Keratinocyte (primary cell): ENCODE measurements around the gene HOXA10. TPM values are rescaled to one million over a fixed set of nuclear protein-coding genes. Genes with fewer than 3 reads are reported as not detected.

Source experiments
- DNase-seq: peaks from one replicate; pipeline ENCODE4 v3.0.0-alpha.2; 2011; ENCODE audit warnings: low read depth, missing footprints, low spot score
- FAIRE-seq: peaks from 2 replicates; lab custom pipeline; 2011; peaks lifted over from hg19 to GRCh38; lab: Jason Lieb, UNC
- H2AFZ ChIP-seq: 2 replicates; pipeline ENCODE4 v1.6.0; 2012; ENCODE audit warnings: low read length, control low read depth, inconsistent platforms; ENCODE audit not compliant: control insufficient read depth
- H3K27ac ChIP-seq: 2 replicates; pipeline ENCODE4 v1.5.1; 2011; ENCODE audit warnings: low read length; ENCODE audit not compliant: control insufficient read depth, insufficient read depth
- H3K27me3 ChIP-seq: 3 replicates; pipeline ENCODE4 v1.6.0; 2011; ENCODE audit warnings: low read length; ENCODE audit not compliant: control insufficient read depth, insufficient read depth; ENCODE audit errors: extremely low read depth
- H3K36me3 ChIP-seq, 2 experiments: 2 replicates in 1 of 2; 3 replicates in 1 of 2; pipeline ENCODE4 v1.5.1; 2011; ENCODE audit warnings: low read length in 2 of 2, mild to moderate bottlenecking in 1 of 2; ENCODE audit not compliant: control insufficient read depth in 2 of 2, insufficient read depth in 2 of 2; ENCODE audit errors: extremely low read depth in 1 of 2
- H3K4me1 ChIP-seq: 3 replicates; pipeline ENCODE4 v1.5.1; 2011; ENCODE audit warnings: low read length; ENCODE audit not compliant: control insufficient read depth, insufficient read depth; ENCODE audit errors: extremely low read depth
- H3K4me2 ChIP-seq: 3 replicates; pipeline ENCODE4 v1.6.0; 2011; ENCODE audit warnings: low read depth, low read length; ENCODE audit not compliant: control insufficient read depth, insufficient read depth; ENCODE audit errors: extremely low read depth
- H3K4me3 ChIP-seq, 3 experiments: fragments of 200-600 bp in 1 of 3; sonication (generic) in 1 of 3; 2 replicates in 2 of 3; 3 replicates in 1 of 3; pipeline ENCODE4 v1.5.1; 2011 to 2016; ENCODE audit warnings: low read length in 3 of 3, mild to moderate bottlenecking in 3 of 3, control low read depth in 2 of 3, inconsistent platforms in 1 of 3, low read depth in 1 of 3, mixed read lengths in 1 of 3, mixed run types in 1 of 3, moderate library complexity in 1 of 3; ENCODE audit not compliant: control insufficient read depth in 2 of 3, insufficient read depth in 2 of 3; ENCODE audit errors: extremely low read depth in 1 of 3
- H3K79me2 ChIP-seq: 2 replicates; pipeline ENCODE4 v1.6.0; 2012; ENCODE audit warnings: low read length; ENCODE audit not compliant: control insufficient read depth, insufficient read depth
- H3K9ac ChIP-seq: 3 replicates; pipeline ENCODE4 v1.6.0; 2011; ENCODE audit warnings: low read length; ENCODE audit not compliant: control insufficient read depth, insufficient read depth; ENCODE audit errors: extremely low read depth
- H3K9me1 ChIP-seq: 3 replicates; pipeline ENCODE4 v1.6.0; 2011; ENCODE audit warnings: low read length; ENCODE audit not compliant: control insufficient read depth, insufficient read depth; ENCODE audit errors: extremely low read depth
- H3K9me3 ChIP-seq: 2 replicates; pipeline ENCODE4 v1.5.1; 2012; ENCODE audit warnings: low read depth, low read length; ENCODE audit not compliant: control insufficient read depth
- H4K20me1 ChIP-seq: 3 replicates; pipeline ENCODE4 v1.6.0; 2011; ENCODE audit warnings: low read length; ENCODE audit not compliant: control insufficient read depth, insufficient read depth; ENCODE audit errors: extremely low read depth
- EZH2 ChIP-seq: IDR thresholded peaks from one replicate; pipeline ENCODE4 v1.6.1; 2012; ENCODE audit warnings: inconsistent platforms, mild to moderate bottlenecking, low read length, moderate library complexity
- dilution Hi-C: fragments of 300-500 bp; cut with MboI; formaldehyde crosslinking; loops from one replicate; pipeline ENCODE4 v1.7.0; 2020; ENCODE audit warnings: low sequenced_read_pairs; ENCODE audit not compliant: extremely low pct_ligation_motif_present
- polyA plus RNA-seq, 5 experiments: library from polyadenylated mRNA; depleted of rRNA in 3 of 5; stranded (reverse) in 3 of 5; stranded (forward) in 1 of 5; unstranded in 1 of 5; fragments of >200 nt; gene quantifications; 1 replicate in 1 of 5; 2 replicates in 3 of 5; 3 replicates in 1 of 5; pipeline versions ENCODE4 v1.2.1 to v1.2.3, GENCODE V29; 2011 to 2012; ENCODE audit warnings: missing spikeins in 2 of 5, low read depth in 1 of 5, low replicate concordance in 1 of 5
- TF ChIP-seq, protein P1 (sequence below), 3 experiments: IDR thresholded peaks in 1 of 3; conservative IDR thresholded peaks in 1 of 3; optimal IDR thresholded peaks in 1 of 3; 2 replicates in 2 of 3; 3 replicates in 1 of 3; pipeline versions ENCODE3 to v1.5.1; 2011; ENCODE audit warnings: low read length in 3 of 3, mild to moderate bottlenecking in 3 of 3, moderate library complexity in 2 of 3, control low read depth in 1 of 3, inconsistent platforms in 1 of 3; ENCODE audit not compliant: insufficient read depth in 2 of 3; ENCODE audit errors: extremely low read depth in 1 of 3

Gene HOXA10
- polyA plus RNA-seq, 1 donor (not counting 4 experiments of a cell fraction or from before 2014, with no cell fraction given) = 2.4 TPM

- dilution Hi-C loops = loop anchor here (25.0 kb wide), 1 partner anchor 385 kb away; no protein-coding TSS in a partner anchor
- Histone ChIP-seq H2AFZ (no peak overlapping the region), H3K9me3 (no peaks in the 10 kb centered on the region), H3K79me2 (no peaks in the 10 kb centered on the region), H3K4me2 (no peak overlapping the region), H3K9me1 (no peaks in the 10 kb centered on the region), H3K4me1 (peaks cover 7% of the 10 kb centered on the region), H3K9ac (no peak overlapping the region), H3K27ac (no peak overlapping the region), H3K27me3 (peaks cover 89% of the 10 kb centered on the region), H4K20me1 (peaks cover 5% of the 10 kb centered on the region), H3K4me3 (no peak overlapping the region), H3K36me3 (no peaks in the 10 kb centered on the region)
- FAIRE-seq (no peak), DNase-seq (no peak)
- TF ChIP-seq, protein P1, sequence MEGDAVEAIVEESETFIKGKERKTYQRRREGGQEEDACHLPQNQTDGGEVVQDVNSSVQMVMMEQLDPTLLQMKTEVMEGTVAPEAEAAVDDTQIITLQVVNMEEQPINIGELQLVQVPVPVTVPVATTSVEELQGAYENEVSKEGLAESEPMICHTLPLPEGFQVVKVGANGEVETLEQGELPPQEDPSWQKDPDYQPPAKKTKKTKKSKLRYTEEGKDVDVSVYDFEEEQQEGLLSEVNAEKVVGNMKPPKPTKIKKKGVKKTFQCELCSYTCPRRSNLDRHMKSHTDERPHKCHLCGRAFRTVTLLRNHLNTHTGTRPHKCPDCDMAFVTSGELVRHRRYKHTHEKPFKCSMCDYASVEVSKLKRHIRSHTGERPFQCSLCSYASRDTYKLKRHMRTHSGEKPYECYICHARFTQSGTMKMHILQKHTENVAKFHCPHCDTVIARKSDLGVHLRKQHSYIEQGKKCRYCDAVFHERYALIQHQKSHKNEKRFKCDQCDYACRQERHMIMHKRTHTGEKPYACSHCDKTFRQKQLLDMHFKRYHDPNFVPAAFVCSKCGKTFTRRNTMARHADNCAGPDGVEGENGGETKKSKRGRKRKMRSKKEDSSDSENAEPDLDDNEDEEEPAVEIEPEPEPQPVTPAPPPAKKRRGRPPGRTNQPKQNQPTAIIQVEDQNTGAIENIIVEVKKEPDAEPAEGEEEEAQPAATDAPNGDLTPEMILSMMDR (optimal IDR thresholded peaks at IDR 0.05 in 1 of 3, IDR thresholded peaks at IDR 0.05 in 1 of 3, conservative IDR thresholded peaks at IDR 0.05 in 1 of 3; ENCODE audit: extremely low read depth in 1 of 3, insufficient read depth in 2 of 3, low read length in 3 of 3) = no peak
- TF ChIP-seq EZH2 = no peak
Measured at GRCh38 chr7:27202018-27202861, 28.1 kb upstream of the HOXA10 start.

- Histone ChIP-seq H4K20me1 (peaks cover 5% of the 10 kb centered on the region), H2AFZ (no peak overlapping the region), H3K27me3 (peaks cover 88% of the 10 kb centered on the region), H3K4me2 (peak overlapping the region; percentile 67), H3K4me1 (peaks cover 7% of the 10 kb centered on the region), H3K9me3 (no peaks in the 10 kb centered on the region), H3K9me1 (no peaks in the 10 kb centered on the region), H3K4me3 (peak overlapping the region in 1 of 3 experiments; percentile 16), H3K79me2 (no peaks in the 10 kb centered on the region), H3K27ac (no peak overlapping the region), H3K9ac (no peak overlapping the region), H3K36me3 (no peaks in the 10 kb centered on the region)
- FAIRE-seq (no peak), DNase-seq (no peak)
- dilution Hi-C loops = loop anchor here (25.0 kb wide), 1 partner anchor 386 kb away; no protein-coding TSS in a partner anchor
- TF ChIP-seq, protein P1 (optimal IDR thresholded peaks at IDR 0.05 in 1 of 3, IDR thresholded peaks at IDR 0.05 in 1 of 3, conservative IDR thresholded peaks at IDR 0.05 in 1 of 3; ENCODE audit: extremely low read depth in 1 of 3, insufficient read depth in 2 of 3, low read length in 3 of 3) = no peak
- peak; percentile 25 for TF ChIP-seq EZH2
Measured at GRCh38 chr7:27201580-27202017, 27.5 kb upstream of the HOXA10 start.
